PC-3 (cell line): ENCODE data around the gene PFDN2. TPM values are rescaled to one million over a fixed set of nuclear protein-coding genes. Genes with fewer than 3 reads are reported as not detected.
A peak's percentile ranks its signal among the peaks of the same experiment; 100 is the strongest.

ENCODE experiments used
- ATAC-seq: fragments of 200-7000 bp; cut with Tn5 transposase; 2 replicates; pipeline ENCODE4 v1.9.1; 2020; ENCODE audit warnings: mild to moderate bottlenecking, moderate library complexity
- BruUV-seq: library from RNA; stranded (reverse); fragments of 400-500 nt; replicated peaks from 2 replicates; lab custom pipeline; 2021; lab: Mats Ljungman, UMichigan
- CTCF ChIA-PET: fragments of 300-600 bp; sonication (Branson Sonifier 250); formaldehyde crosslinking; loops from one replicate; lab custom pipeline; 2022; ENCODE audit warnings: antibody characterized with exemption; lab: Charles Lee
- POLR2A ChIA-PET: fragments of 300-600 bp; sonication (Branson Sonifier 250); formaldehyde crosslinking; loops from one replicate; lab custom pipeline; 2022; ENCODE audit warnings: antibody characterized with exemption; ENCODE audit not compliant: unreplicated experiment; lab: Charles Lee
- DNase-seq: peaks from one replicate; pipeline ENCODE4 v3.0.0-alpha.2; 2015
- H2AFZ ChIP-seq: fragments of 300-600 bp; sonication (generic); 2 replicates; pipeline ENCODE4 v1.6.0; 2016; ENCODE audit warnings: antibody characterized with exemption, low read length
- H3F3A ChIP-seq: fragments of 300-600 bp; sonication (generic); one replicate; pipeline ENCODE4 v1.6.0; 2017; ENCODE audit warnings: antibody characterized with exemption, low read length, control low read depth, mild to moderate bottlenecking; ENCODE audit not compliant: unreplicated experiment
- H3K27ac ChIP-seq: fragments of 300-600 bp; sonication (generic); 2 replicates; pipeline ENCODE4 v1.5.1; 2016; ENCODE audit warnings: mild to moderate bottlenecking, low read length
- H3K27me3 ChIP-seq: fragments of 300-600 bp; sonication (generic); 2 replicates; pipeline ENCODE4 v1.6.1; 2016; ENCODE audit warnings: low read length, mixed read lengths
- H3K36me3 ChIP-seq: fragments of 300-600 bp; sonication (generic); 2 replicates; pipeline ENCODE4 v1.6.1; 2016; ENCODE audit warnings: low read depth, mixed run types, low read length, mixed read lengths
- H3K4me1 ChIP-seq: fragments of 300-600 bp; sonication (generic); 2 replicates; pipeline ENCODE4 v1.5.1; 2016; ENCODE audit warnings: low read length; ENCODE audit not compliant: insufficient read depth
- H3K4me2 ChIP-seq: fragments of 300-600 bp; sonication (generic); 2 replicates; pipeline ENCODE4 v1.6.0; 2016; ENCODE audit warnings: low read length
- H3K4me3 ChIP-seq: fragments of 300-600 bp; sonication (generic); 2 replicates; pipeline ENCODE4 v1.5.1; 2016; ENCODE audit warnings: mild to moderate bottlenecking, low read length, mixed read lengths
- H3K79me2 ChIP-seq: fragments of 300-600 bp; sonication (generic); 2 replicates; pipeline ENCODE4 v1.6.1; 2017; ENCODE audit warnings: low read length, mixed read lengths
- H3K9ac ChIP-seq: fragments of 300-600 bp; sonication (generic); 2 replicates; pipeline ENCODE4 v1.6.0; 2016; ENCODE audit warnings: mild to moderate bottlenecking, low read length
- H3K9me2 ChIP-seq: fragments of 300-600 bp; sonication (generic); replicated peaks from 2 replicates; pipeline ENCODE4 v1.6.1; 2016; ENCODE audit warnings: mixed run types, low read length, mixed read lengths
- H3K9me3 ChIP-seq: fragments of 300-600 bp; sonication (generic); 2 replicates; pipeline ENCODE4 v1.6.1; 2016; ENCODE audit warnings: low read length, mixed read lengths
- H4K20me1 ChIP-seq: fragments of 300-600 bp; sonication (generic); 2 replicates; pipeline ENCODE4 v1.6.1; 2016; ENCODE audit warnings: low read length, mixed read lengths
- CTCF ChIP-seq: fragments of 300-600 bp; sonication (generic); conservative IDR thresholded peaks from 2 replicates; pipeline ENCODE4 v1.5.1; 2017; ENCODE audit warnings: antibody characterized with exemption, low read depth, mild to moderate bottlenecking, low read length
- EZH2 ChIP-seq: fragments of 300-600 bp; sonication (generic); IDR thresholded peaks from one replicate; pipeline ENCODE4 v1.6.1; 2017; ENCODE audit warnings: antibody characterized with exemption, mild to moderate bottlenecking, low read length; ENCODE audit not compliant: unreplicated experiment
- EZH2phosphoT487 ChIP-seq: fragments of 300-600 bp; sonication (generic); IDR thresholded peaks from 2 replicates; pipeline ENCODE4 v1.6.1; 2018; ENCODE audit warnings: mild to moderate bottlenecking, antibody characterized with exemption, low read length, borderline replicate concordance
- intact Hi-C: fragments of 100-400 bp; cut with micrococcal nuclease; formaldehyde crosslinking; loops from 2 replicates; pipeline ENCODE4 v1.9.0; 2023
- total RNA-seq: library from RNA; depleted of rRNA; stranded (reverse); fragments of >200 nt; gene quantifications from 2 replicates; pipeline ENCODE4 v1.2.3, GENCODE V29; 2014

Gene PFDN2
- total RNA-seq, 1 experiment from 2014 or later, result 197 TPM

- ChIA-PET POLR2A (interaction anchor here (0.5 kb wide), 1 partner anchor 221 kb away, joined by 3 read pairs; no protein-coding TSS in a partner anchor), CTCF (no interaction called here)
- no peak overlapping the region for H3K27ac ChIP-seq
- H3K4me3 ChIP-seq, result no peak overlapping the region
- H3K9me2 ChIP-seq, result no peaks in the 10 kb centered on the region
- no peak overlapping the region for H2AFZ ChIP-seq
- intact Hi-C loops, result no loop called here
- no peak overlapping the region for H3K9ac ChIP-seq
- ATAC-seq, result no peak
- peaks cover 10% of the 10 kb centered on the region for H3F3A ChIP-seq
- TF ChIP-seq EZH2phosphoT487 (no peak), EZH2 (no peak), CTCF (no peak)
- no peak for DNase-seq
- no peaks in the 10 kb centered on the region for H3K27me3 ChIP-seq
- H4K20me1 ChIP-seq, result no peaks in the 10 kb centered on the region
- H3K9me3 ChIP-seq, result no peaks in the 10 kb centered on the region
- peaks cover 14% of the 10 kb centered on the region; the same call in 1 of the 2 replicates for H3K36me3 ChIP-seq
- peaks cover 42% of the 10 kb centered on the region for H3K4me1 ChIP-seq
- no TSS peak for BruUV-seq
- peaks cover 23% of the 10 kb centered on the region for H3K79me2 ChIP-seq
- no peak overlapping the region for H3K4me2 ChIP-seq
Measured at GRCh38 chr1:161161652-161162051, 43.8 kb upstream of the PFDN2 start.

- Histone ChIP-seq H4K20me1 (no peaks in the 10 kb centered on the region), H3K27ac (no peak overlapping the region), H2AFZ (no peak overlapping the region), H3K36me3 (peaks cover 14% of the 10 kb centered on the region; the same call in 1 of the 2 replicates), H3K4me3 (no peak overlapping the region), H3K4me1 (peaks cover 42% of the 10 kb centered on the region), H3K9me3 (no peaks in the 10 kb centered on the region), H3K27me3 (no peaks in the 10 kb centered on the region), H3K4me2 (peak overlapping the region; percentile 86), H3K79me2 (peaks cover 26% of the 10 kb centered on the region), H3K9me2 (no peaks in the 10 kb centered on the region), H3F3A (peaks cover 9% of the 10 kb centered on the region), H3K9ac (no peak overlapping the region)
- BruUV-seq, result no TSS peak
- intact Hi-C loops, result no loop called here
- ChIA-PET CTCF (no interaction called here), POLR2A (no interaction called here)
- DNase-seq, result no peak
- TF ChIP-seq EZH2phosphoT487, result no peak
- no peak for TF ChIP-seq EZH2
- TF ChIP-seq CTCF, result no peak
- ATAC-seq, result no peak
Measured at GRCh38 chr1:161160671-161161145, 42.9 kb upstream of the PFDN2 start.

GRCh38 chr1:161159913-161160243 is 42.0 kb upstream of the PFDN2 start:
- ChIA-PET POLR2A (no interaction called here), CTCF (interaction anchor here (0.5 kb wide), 1 partner anchor 66 kb away, joined by 3 read pairs; the partner anchor contains the start of gene TOMM40L)
- H4K20me1 ChIP-seq, result no peaks in the 10 kb centered on the region
- no TSS peak for BruUV-seq
- peak overlapping the region; percentile 86 for H3K4me2 ChIP-seq
- no peak for ATAC-seq
- peak overlapping the region; percentile 81 for H2AFZ ChIP-seq
- H3K9me3 ChIP-seq, result no peaks in the 10 kb centered on the region
- peak overlapping the region; percentile 39; the same call in 1 of the 2 replicates for H3K27ac ChIP-seq
- intact Hi-C loops, result loop anchor here (2.0 kb wide), 1 partner anchor 41 kb away; the partner anchor contains the start of genes NIT1 and PFDN2
- H3K9me2 ChIP-seq, result no peaks in the 10 kb centered on the region
- H3K4me3 ChIP-seq, result peak overlapping the region; percentile 96
- H3K27me3 ChIP-seq, result no peaks in the 10 kb centered on the region
- H3K79me2 ChIP-seq, result peaks cover 34% of the 10 kb centered on the region
- H3F3A ChIP-seq, result peaks cover 6% of the 10 kb centered on the region
- TF ChIP-seq EZH2phosphoT487, result no peak
- TF ChIP-seq EZH2, result no peak
- TF ChIP-seq CTCF, result no peak
- peak overlapping the region; percentile 96 for H3K9ac ChIP-seq
- H3K36me3 ChIP-seq, result peaks cover 14% of the 10 kb centered on the region; the same call in 1 of the 2 replicates
- H3K4me1 ChIP-seq, result peaks cover 38% of the 10 kb centered on the region
- no peak for DNase-seq
